H1 (cell line): ENCODE data around the gene PCYT1A. TPM values are rescaled to one million over a fixed set of nuclear protein-coding genes. Genes with fewer than 3 reads are reported as not detected.

Experiments
- CTCF ChIA-PET: fragments of 300-600 bp; sonication (Branson Sonifier 250); formaldehyde crosslinking; loops from one replicate; lab custom pipeline; 2021; ENCODE audit not compliant: partially characterized antibody; lab: Charles Lee
- POLR2A ChIA-PET: fragments of 300-600 bp; sonication (Branson Sonifier 250); formaldehyde crosslinking; loops from one replicate; lab custom pipeline; 2021; ENCODE audit warnings: inconsistent platforms; ENCODE audit not compliant: partially characterized antibody; lab: Charles Lee
- DNase-seq, 2 experiments: peaks; one replicate each; pipeline versions ENCODE4 v3.0.0 to v3.0.0-alpha.2; 2010 to 2022; ENCODE audit warnings: low spot score in 2 of 2, low read depth in 1 of 2, mixed read lengths in 1 of 2
- FAIRE-seq: peaks from 2 replicates; lab custom pipeline; 2011; peaks lifted over from hg19 to GRCh38; lab: Jason Lieb, UNC
- H2AFZ ChIP-seq: 2 replicates; pipeline ENCODE4 v1.8.1; 2012; ENCODE audit warnings: low read length, inconsistent platforms
- H2AK5ac ChIP-seq: 2 replicates; pipeline ENCODE4 v1.6.1; 2013; ENCODE audit warnings: low read depth, low read length
- H2BK120ac ChIP-seq: replicated peaks from 2 replicates; pipeline ENCODE3; 2013; ENCODE audit warnings: low read depth, low read length, inconsistent platforms
- H2BK12ac ChIP-seq: 2 replicates; pipeline ENCODE4 v1.6.1; 2013; ENCODE audit warnings: low read depth, low read length
- H2BK15ac ChIP-seq: 2 replicates; pipeline ENCODE4 v1.6.1; 2013; ENCODE audit warnings: low read length
- H2BK20ac ChIP-seq: 2 replicates; pipeline ENCODE4 v1.6.1; 2013; ENCODE audit warnings: low read length
- H2BK5ac ChIP-seq: 2 replicates; pipeline ENCODE4 v1.6.1; 2013; ENCODE audit warnings: low read depth, low read length
- H3K14ac ChIP-seq: 2 replicates; pipeline ENCODE4 v1.6.1; 2013; ENCODE audit warnings: inconsistent platforms; ENCODE audit not compliant: insufficient read length
- H3K18ac ChIP-seq: 2 replicates; pipeline ENCODE4 v1.6.1; 2013; ENCODE audit warnings: low read length; ENCODE audit errors: extremely low read depth
- H3K23ac ChIP-seq: 2 replicates; pipeline ENCODE4 v1.6.1; 2013; ENCODE audit warnings: inconsistent platforms; ENCODE audit not compliant: insufficient read length
- H3K23me2 ChIP-seq: 2 replicates; pipeline ENCODE4 v1.6.1; 2013; ENCODE audit warnings: low read depth, low read length
- H3K27ac ChIP-seq: 2 replicates; pipeline ENCODE4 v1.6.1; 2011; ENCODE audit warnings: low read depth, low read length, inconsistent platforms
- H3K27me3 ChIP-seq, 4 experiments: replicated peaks in 1 of 4; 1 replicate in 1 of 4; 2 replicates in 3 of 4; pipeline versions ENCODE4 v1.6.1 to v1.8.1; 2011 to 2013; ENCODE audit warnings: low read length in 3 of 4, mild to moderate bottlenecking in 3 of 4, inconsistent platforms in 2 of 4, mixed read lengths in 2 of 4, moderate library complexity in 1 of 4; ENCODE audit not compliant: control insufficient read depth in 3 of 4, insufficient read depth in 3 of 4; ENCODE audit errors: extremely low read depth in 1 of 4
- H3K36me3 ChIP-seq, 4 experiments: 2 replicates each; pipeline versions ENCODE4 v1.6.1 to v1.8.1; 2011 to 2013; ENCODE audit warnings: mild to moderate bottlenecking in 4 of 4, low read length in 3 of 4, moderate library complexity in 2 of 4, control low read depth in 1 of 4, inconsistent platforms in 1 of 4; ENCODE audit not compliant: insufficient read depth in 4 of 4, control insufficient read depth in 2 of 4
- H3K4ac ChIP-seq: replicated peaks from 2 replicates; pipeline ENCODE3; 2013; ENCODE audit warnings: low read length, low read depth, mixed read lengths, inconsistent platforms; ENCODE audit not compliant: insufficient read length
- H3K4me1 ChIP-seq, 4 experiments: replicated peaks in 1 of 4; 1 replicate in 1 of 4; 2 replicates in 3 of 4; pipeline versions ENCODE4 v1.6.1 to v1.8.1; 2011 to 2013; ENCODE audit warnings: low read length in 3 of 4, inconsistent platforms in 2 of 4, mixed read lengths in 1 of 4; ENCODE audit not compliant: insufficient read depth in 4 of 4, control insufficient read depth in 3 of 4
- H3K4me2 ChIP-seq, 2 experiments: 2 replicates each; pipeline versions ENCODE4 v1.6.1 to v1.8.1; 2011 to 2013; ENCODE audit warnings: low read depth in 2 of 2, low read length in 2 of 2, control low read depth in 1 of 2, inconsistent platforms in 1 of 2, mild to moderate bottlenecking in 1 of 2; ENCODE audit not compliant: insufficient read depth in 1 of 2
- H3K4me3 ChIP-seq, 4 experiments: fragments of 200-600, 300-600 bp in 1 of 4; sonication (generic), shearing (Covaris generic), sonication (Bioruptor Twin) in 1 of 4; 2 replicates each; pipeline versions ENCODE4 v1.5.1 to v1.8.1; 2011 to 2016; ENCODE audit warnings: low read length in 4 of 4, low read depth in 3 of 4, control low read depth in 2 of 4, inconsistent platforms in 2 of 4, mild to moderate bottlenecking in 2 of 4, mixed read lengths in 1 of 4, moderate library complexity in 1 of 4; ENCODE audit not compliant: insufficient read depth in 2 of 4; ENCODE audit errors: extremely low read depth in 1 of 4
- H3K56ac ChIP-seq: replicated peaks from 2 replicates; pipeline ENCODE3; 2013; ENCODE audit warnings: low read depth, mild to moderate bottlenecking, mixed read lengths, low read length, inconsistent platforms; ENCODE audit not compliant: insufficient read length
- H3K79me1 ChIP-seq: 2 replicates; pipeline ENCODE4 v1.6.1; 2013; ENCODE audit warnings: low read depth, low read length, control low read depth
- H3K79me2 ChIP-seq, 2 experiments: 2 replicates each; pipeline versions ENCODE4 v1.6.1 to v1.8.1; 2012 to 2013; ENCODE audit warnings: low read length in 2 of 2, mild to moderate bottlenecking in 2 of 2, inconsistent platforms in 1 of 2; ENCODE audit not compliant: insufficient read depth in 2 of 2, control insufficient read depth in 1 of 2
- H3K9ac ChIP-seq, 4 experiments: replicated peaks in 1 of 4; 1 replicate in 1 of 4; 2 replicates in 3 of 4; pipeline versions ENCODE4 v1.6.1 to v1.8.1; 2011 to 2013; ENCODE audit warnings: low read depth in 3 of 4, low read length in 3 of 4, control low read depth in 2 of 4, mild to moderate bottlenecking in 2 of 4, moderate library complexity in 2 of 4, inconsistent platforms in 1 of 4; ENCODE audit errors: extremely low read depth in 1 of 4
- H3K9me3 ChIP-seq, 2 experiments: 2 replicates each; pipeline versions ENCODE4 v1.6.1 to v1.8.1; 2012 to 2013; ENCODE audit warnings: mild to moderate bottlenecking in 2 of 2, moderate library complexity in 2 of 2, control low read depth in 1 of 2, inconsistent platforms in 1 of 2, low read depth in 1 of 2, low read length in 1 of 2, mixed read lengths in 1 of 2; ENCODE audit not compliant: insufficient read depth in 2 of 2
- H4K20me1 ChIP-seq, 2 experiments: replicated peaks in 1 of 2; 2 replicates each; pipeline versions ENCODE3 to v1.8.1; 2011 to 2013; ENCODE audit warnings: inconsistent platforms in 2 of 2, low read length in 2 of 2, mild to moderate bottlenecking in 1 of 2; ENCODE audit not compliant: insufficient read depth in 2 of 2, control insufficient read depth in 1 of 2
- H4K5ac ChIP-seq: 2 replicates; pipeline ENCODE4 v1.6.1; 2013; ENCODE audit warnings: low read length, low read depth, mixed read lengths, inconsistent platforms; ENCODE audit not compliant: insufficient read length
- H4K8ac ChIP-seq: 2 replicates; pipeline ENCODE4 v1.8.0; 2013; ENCODE audit warnings: mild to moderate bottlenecking, moderate library complexity, low read length, inconsistent platforms; ENCODE audit not compliant: insufficient read depth; ENCODE audit errors: extremely low read depth
- H4K91ac ChIP-seq: replicated peaks from 2 replicates; pipeline ENCODE3; 2013; ENCODE audit warnings: low read length, mixed read lengths, inconsistent platforms; ENCODE audit not compliant: insufficient read length
- CHD1 ChIP-seq: IDR thresholded peaks from 2 replicates; pipeline ENCODE4 v1.6.1; 2012; ENCODE audit warnings: low read depth, low read length, improper control_type of control experiment
- CTCF ChIP-seq, 3 experiments: IDR thresholded peaks; 1 replicate in 2 of 3; 2 replicates in 1 of 3; pipeline versions ENCODE4 v1.5.1 to v1.6.1; 2011; ENCODE audit warnings: low read length in 3 of 3, mild to moderate bottlenecking in 3 of 3, inconsistent platforms in 2 of 3, low read depth in 1 of 3, moderate library complexity in 1 of 3; ENCODE audit not compliant: insufficient read depth in 1 of 3; ENCODE audit errors: control extremely low read depth in 1 of 3
- GTF2F1 ChIP-seq: IDR thresholded peaks from 2 replicates; pipeline ENCODE4 v1.6.1; 2012; ENCODE audit warnings: low read depth, low read length, improper control_type of control experiment, borderline replicate concordance
- HDAC6 ChIP-seq: IDR thresholded peaks from one replicate; pipeline ENCODE4 v1.7.1; 2012; ENCODE audit warnings: low read depth, mild to moderate bottlenecking, inconsistent platforms, low read length, moderate library complexity
- JUN ChIP-seq: IDR thresholded peaks from 2 replicates; pipeline ENCODE4 v1.6.1; 2011; ENCODE audit warnings: low read depth, mild to moderate bottlenecking, improper control_type of control experiment, low read length
- KDM5A ChIP-seq: fragments of 200-600 bp; IDR thresholded peaks from 2 replicates; pipeline ENCODE4 v1.7.1; 2012; ENCODE audit warnings: mild to moderate bottlenecking, low read length, inconsistent platforms, mixed read lengths
- MAX ChIP-seq: IDR thresholded peaks from 2 replicates; pipeline ENCODE4 v1.6.1; 2012; ENCODE audit warnings: inconsistent platforms
- NANOG ChIP-seq: IDR thresholded peaks from 2 replicates; pipeline ENCODE4 v1.6.1; 2011; ENCODE audit warnings: low read length, low read depth, mild to moderate bottlenecking, inconsistent platforms; ENCODE audit not compliant: insufficient read depth, poor library complexity, severe bottlenecking
- NRF1 ChIP-seq: IDR thresholded peaks from 2 replicates; pipeline ENCODE4 v1.6.1; 2011; ENCODE audit warnings: mild to moderate bottlenecking, low read depth, low read length, improper control_type of control experiment
- POLR2A ChIP-seq, 2 experiments: IDR thresholded peaks; 1 replicate in 1 of 2; 2 replicates in 1 of 2; pipeline ENCODE4 v1.6.1; 2011; ENCODE audit warnings: low read depth in 2 of 2, low read length in 2 of 2, mild to moderate bottlenecking in 2 of 2; ENCODE audit errors: control extremely low read depth in 1 of 2
- SP2 ChIP-seq: IDR thresholded peaks from 2 replicates; pipeline ENCODE4 v1.6.1; 2012; ENCODE audit warnings: mild to moderate bottlenecking, low read length, inconsistent platforms
- WGBS, 2 experiments: shearing (Covaris generic) in 1 of 2; methylation state at CpG; one replicate each; pipeline versions ENCODE4 v1.1.6 to v1.1.7; 2013 to 2015; ENCODE audit warnings: low lambda C conversion rate in 2 of 2, mixed read lengths in 2 of 2, inconsistent platforms in 1 of 2, low coverage in 1 of 2, missing lambda C conversion rate in 1 of 2; ENCODE audit not compliant: insufficient replicate concordance in 2 of 2, insufficient coverage in 1 of 2, insufficient read length in 1 of 2; ENCODE audit errors: extremely low coverage in 1 of 2, missing lambda C conversion rate in 1 of 2; 5-methylcytosine and 5-hydroxymethylcytosine counted together
- polyA plus RNA-seq, 7 experiments: library from polyadenylated mRNA; depleted of rRNA in 3 of 7; stranded (reverse) in 5 of 7; unstranded in 2 of 7; fragments of >200 nt in 5 of 7; fragments of 200-250 nt in 2 of 7; gene quantifications; 1 replicate in 5 of 7; 2 replicates in 1 of 7; 4 replicates in 1 of 7; pipeline versions ENCODE4 v1.2.1 to v1.2.3, GENCODE V29; 2011 to 2013; ENCODE audit warnings: missing spikeins in 2 of 7, mixed read lengths in 2 of 7
- total RNA-seq: library from RNA; stranded (reverse); fragmentation: NEBNext Ultra II Directional; extraction: Animal tissue kit (Norgen Biotek cat#: 25700); gene quantifications from 2 replicates; pipeline ENCODE4 v1.2.1, GENCODE V29; 2021

PCYT1A gene
- total and polyA plus RNA-seq, 2 of the 8 experiments (the other 6 are each of a cell fraction or from before 2014, with no cell fraction given) = 19.9 to 31.8 TPM

DNA sequence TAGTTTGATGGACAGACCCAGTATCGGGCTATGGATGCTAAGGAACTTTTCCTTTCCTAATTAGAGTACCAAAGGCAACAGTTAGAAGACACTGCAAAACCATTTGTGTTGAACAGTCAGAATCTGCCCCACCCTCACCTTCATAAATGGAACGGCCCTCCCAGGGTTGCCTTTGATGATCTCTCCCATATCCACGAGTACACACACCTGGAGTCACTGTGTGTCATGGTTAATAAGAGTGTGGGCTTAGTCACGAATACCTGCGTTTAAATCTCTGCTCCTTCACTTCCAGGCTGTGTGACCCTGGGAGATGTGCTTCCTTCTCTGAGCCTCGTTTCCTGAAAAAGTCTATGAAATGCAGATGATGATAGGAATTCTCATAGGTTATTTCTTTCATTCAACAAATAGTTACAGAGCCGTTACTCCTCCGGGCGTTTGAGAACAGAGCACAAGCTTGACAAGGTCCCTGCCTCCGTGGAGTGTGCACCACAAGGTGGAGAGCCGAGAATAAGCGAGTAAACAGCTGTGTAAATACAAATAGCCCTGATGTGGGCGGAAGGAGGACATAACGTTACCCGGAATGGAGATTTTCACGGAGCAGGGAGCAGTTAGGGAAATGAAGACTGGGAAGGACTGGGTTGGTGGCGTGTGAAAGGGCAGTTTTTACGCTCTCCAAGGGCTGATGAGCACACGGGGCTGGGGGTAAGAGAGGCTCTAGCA is 64.5 kb downstream of the PCYT1A start:
- no peaks in the 10 kb centered on the region for H3K36me3 ChIP-seq
- H3K9ac ChIP-seq = no peak overlapping the region
- H2BK20ac ChIP-seq = no peak overlapping the region
- H2AK5ac ChIP-seq = no peak overlapping the region
- no peaks in the 10 kb centered on the region for H3K23me2 ChIP-seq
- H3K4me2 ChIP-seq = no peak overlapping the region
- no peaks in the 10 kb centered on the region for H3K79me1 ChIP-seq
- no peaks in the 10 kb centered on the region for H3K9me3 ChIP-seq
- H3K79me2 ChIP-seq = no peaks in the 10 kb centered on the region
- H3K27me3 ChIP-seq = no peaks in the 10 kb centered on the region
- H3K27ac ChIP-seq = no peak overlapping the region
- no peak overlapping the region for H2AFZ ChIP-seq
- H2BK5ac ChIP-seq = no peak overlapping the region
- no peak overlapping the region for H4K5ac ChIP-seq
- FAIRE-seq = no peak
- CTCF ChIA-PET = no interaction called here
- no peak overlapping the region for H3K56ac ChIP-seq
- H4K91ac ChIP-seq = no peak overlapping the region
- no peak overlapping the region for H2BK15ac ChIP-seq
- no peak overlapping the region; the same call in 1 of the 2 replicates for H2BK12ac ChIP-seq
- H3K4ac ChIP-seq = no peak overlapping the region
- H3K23ac ChIP-seq = no peak overlapping the region
- no peak overlapping the region for H4K8ac ChIP-seq
- H3K4me3 ChIP-seq = no peak overlapping the region
- 81% methylated on average over 19 of the region's 19 CpGs; no CpG with 5 or more reads in 1 of the 2 experiments for WGBS, 2 experiments
- no peak overlapping the region for H3K14ac ChIP-seq
- H3K18ac ChIP-seq = no peak overlapping the region
- POLR2A ChIA-PET = no interaction called here
- no peaks in the 10 kb centered on the region for H4K20me1 ChIP-seq
- H3K4me1 ChIP-seq = peaks cover 0 to 11% (median 2%) of the 10 kb centered on the region in 4 experiments; a peak in 5 of 7 replicates
- no peak for DNase-seq
- H2BK120ac ChIP-seq = no peak overlapping the region
- TF ChIP-seq SP2 (no peak), HDAC6 (no peak), GTF2F1 (no peak), CHD1 (no peak), POLR2A (IDR thresholded peaks at IDR 0.05; ENCODE audit: control extremely low read depth in 1 of 2, low read depth in 2 of 2, low read length in 2 of 2) (no peak), CTCF (IDR thresholded peaks at IDR 0.05; ENCODE audit: control extremely low read depth in 1 of 3, insufficient read depth in 1 of 3, low read depth in 1 of 3, low read length in 3 of 3) (no peak), NANOG (no peak), JUN (no peak), KDM5A (no peak), NRF1 (no peak), MAX (no peak)
